Measurements from ENCODE around the gene PRKAR1B. TPM values are rescaled to one million over a fixed set of nuclear protein-coding genes. Genes with fewer than 3 reads are reported as not detected.

The PRKAR1B gene
- total RNA-seq, 2 experiments from 2014 or later: 48.7 to 49.9 TPM

- Mint-ChIP-seq H3K4me3 (no peak overlapping the region), H3K27me3 (no peaks in the 10 kb centered on the region), H3K36me3 (ENCODE audit: low read depth) (no peaks in the 10 kb centered on the region), H3K4me1 (ENCODE audit: low read depth) (no peaks in the 10 kb centered on the region), H3K27ac (no peak overlapping the region), H3K9me3 (no peaks in the 10 kb centered on the region)
- DNase-seq (no peak), ATAC-seq (no peak)
- POLR2A ChIA-PET: no interaction called here
- CTCF ChIA-PET: no interaction called here
- intact Hi-C loops (cut with micrococcal nuclease): no loop called here
- no peak for TF ChIP-seq CTCF (IDR thresholded peaks at IDR 0.05)
These were observed 220.7 kb downstream of the PRKAR1B start for GRCh38 chr7:506391-506831.

GRCh38 chr7:505171-505570 lies 221.9 kb downstream of the PRKAR1B start:
- DNase-seq (no peak), ATAC-seq (no peak)
- Mint-ChIP-seq H3K27ac (no peak overlapping the region), H3K4me1 (ENCODE audit: low read depth) (no peaks in the 10 kb centered on the region), H3K9me3 (no peaks in the 10 kb centered on the region), H3K36me3 (ENCODE audit: low read depth) (peaks cover 3% of the 10 kb centered on the region), H3K4me3 (no peak overlapping the region), H3K27me3 (no peaks in the 10 kb centered on the region)
- intact Hi-C loops (cut with micrococcal nuclease): no loop called here
- no peak for TF ChIP-seq CTCF (IDR thresholded peaks at IDR 0.05)
- ChIA-PET CTCF (no interaction called here), POLR2A (no interaction called here)

- no peaks in the 10 kb centered on the region for H3K27me3 Mint-ChIP-seq
- H3K4me1 Mint-ChIP-seq (ENCODE audit: low read depth): no peaks in the 10 kb centered on the region
- H3K27ac Mint-ChIP-seq: no peak overlapping the region
- no peak for TF ChIP-seq CTCF (IDR thresholded peaks at IDR 0.05)
- CTCF ChIA-PET: no interaction called here
- POLR2A ChIA-PET: interaction anchor here (0.6 kb wide), 1 partner anchor 9 kb away, joined by 4 read pairs; no protein-coding TSS in a partner anchor
- peaks cover 9% of the 10 kb centered on the region for H3K36me3 Mint-ChIP-seq (ENCODE audit: low read depth)
- intact Hi-C loops (cut with micrococcal nuclease): no loop called here
- H3K9me3 Mint-ChIP-seq: no peaks in the 10 kb centered on the region
- H3K4me3 Mint-ChIP-seq: no peak overlapping the region
- DNase-seq: no peak
- ATAC-seq: no peak
These were observed 222.6 kb downstream of the PRKAR1B start for GRCh38 chr7:504221-505111.

GRCh38 chr7:503575-504111 lies 223.4 kb downstream of the PRKAR1B start:
- Mint-ChIP-seq H3K36me3 (ENCODE audit: low read depth) (peaks cover 9% of the 10 kb centered on the region), H3K4me3 (no peak overlapping the region), H3K9me3 (no peaks in the 10 kb centered on the region), H3K27ac (no peak overlapping the region), H3K27me3 (no peaks in the 10 kb centered on the region), H3K4me1 (ENCODE audit: low read depth) (no peaks in the 10 kb centered on the region)
- no peak for TF ChIP-seq CTCF (IDR thresholded peaks at IDR 0.05)
- ATAC-seq (no peak), DNase-seq (no peak)
- intact Hi-C loops (cut with micrococcal nuclease): no loop called here
- ChIA-PET POLR2A (no interaction called here), CTCF (no interaction called here)

GRCh38 chr7:502296-502695 lies 224.8 kb downstream of the PRKAR1B start:
- intact Hi-C loops (cut with micrococcal nuclease): no loop called here
- Mint-ChIP-seq H3K4me3 (no peak overlapping the region), H3K4me1 (ENCODE audit: low read depth) (peaks cover 6% of the 10 kb centered on the region), H3K36me3 (ENCODE audit: low read depth) (peaks cover 13% of the 10 kb centered on the region), H3K27ac (no peak overlapping the region), H3K9me3 (no peaks in the 10 kb centered on the region), H3K27me3 (no peaks in the 10 kb centered on the region)
- no peak for TF ChIP-seq CTCF (IDR thresholded peaks at IDR 0.05)
- DNase-seq (no peak), ATAC-seq (no peak)
- CTCF ChIA-PET: no interaction called here
- POLR2A ChIA-PET: no interaction called here
